ENCODE measurements around the gene SLC22A23.

DNA sequence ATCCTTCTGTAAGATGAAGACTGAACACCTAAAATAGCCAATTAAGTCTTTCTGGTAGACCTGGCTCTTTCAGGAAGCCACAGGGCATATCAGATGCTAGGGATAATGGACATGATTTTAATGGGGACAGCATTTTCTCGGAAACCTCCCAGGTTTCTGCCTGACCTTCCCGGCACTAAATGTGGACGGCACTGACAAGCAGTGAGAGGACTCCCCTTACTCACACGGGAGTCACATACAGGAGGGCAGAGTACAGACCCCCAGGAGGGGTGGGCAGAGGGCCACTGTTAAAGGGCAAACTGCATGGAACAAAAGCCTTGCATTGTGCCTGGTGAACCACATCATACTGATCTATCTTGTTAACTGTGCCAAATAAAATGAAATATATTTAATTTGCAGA, 178.2 kb downstream of the SLC22A23 start:
- TF ChIP-seq, protein P1, sequence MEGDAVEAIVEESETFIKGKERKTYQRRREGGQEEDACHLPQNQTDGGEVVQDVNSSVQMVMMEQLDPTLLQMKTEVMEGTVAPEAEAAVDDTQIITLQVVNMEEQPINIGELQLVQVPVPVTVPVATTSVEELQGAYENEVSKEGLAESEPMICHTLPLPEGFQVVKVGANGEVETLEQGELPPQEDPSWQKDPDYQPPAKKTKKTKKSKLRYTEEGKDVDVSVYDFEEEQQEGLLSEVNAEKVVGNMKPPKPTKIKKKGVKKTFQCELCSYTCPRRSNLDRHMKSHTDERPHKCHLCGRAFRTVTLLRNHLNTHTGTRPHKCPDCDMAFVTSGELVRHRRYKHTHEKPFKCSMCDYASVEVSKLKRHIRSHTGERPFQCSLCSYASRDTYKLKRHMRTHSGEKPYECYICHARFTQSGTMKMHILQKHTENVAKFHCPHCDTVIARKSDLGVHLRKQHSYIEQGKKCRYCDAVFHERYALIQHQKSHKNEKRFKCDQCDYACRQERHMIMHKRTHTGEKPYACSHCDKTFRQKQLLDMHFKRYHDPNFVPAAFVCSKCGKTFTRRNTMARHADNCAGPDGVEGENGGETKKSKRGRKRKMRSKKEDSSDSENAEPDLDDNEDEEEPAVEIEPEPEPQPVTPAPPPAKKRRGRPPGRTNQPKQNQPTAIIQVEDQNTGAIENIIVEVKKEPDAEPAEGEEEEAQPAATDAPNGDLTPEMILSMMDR (IDR thresholded peaks at IDR 0.05 in 4 of 5, conservative IDR thresholded peaks at IDR 0.05 in 1 of 5), result no peak
- no peak for TF ChIP-seq POLR2A (IDR thresholded peaks at IDR 0.05)

Measured in gastrocnemius medialis (tissue), 4 donors.